Gastroesophageal sphincter (tissue), 3 donors: ENCODE measurements around the gene WDFY3.

Source experiments
- EP300 ChIP-seq: sonication (generic); formaldehyde crosslinking; IDR thresholded peaks from one replicate; pipeline ENCODE4 v1.6.1; 2017; ENCODE audit warnings: antibody characterized with exemption, mild to moderate bottlenecking
- TF ChIP-seq, protein P1 (sequence below), 4 experiments: fragments of 200-600 bp in 2 of 4; fragments of 450-650 bp in 2 of 4; sonication (generic) in 1 of 4; IDR thresholded peaks; one replicate each; pipeline ENCODE4 v1.5.1; 2017 to 2019; ENCODE audit warnings: antibody characterized with exemption in 4 of 4, mild to moderate bottlenecking in 2 of 4, moderate library complexity in 2 of 4

DNA sequence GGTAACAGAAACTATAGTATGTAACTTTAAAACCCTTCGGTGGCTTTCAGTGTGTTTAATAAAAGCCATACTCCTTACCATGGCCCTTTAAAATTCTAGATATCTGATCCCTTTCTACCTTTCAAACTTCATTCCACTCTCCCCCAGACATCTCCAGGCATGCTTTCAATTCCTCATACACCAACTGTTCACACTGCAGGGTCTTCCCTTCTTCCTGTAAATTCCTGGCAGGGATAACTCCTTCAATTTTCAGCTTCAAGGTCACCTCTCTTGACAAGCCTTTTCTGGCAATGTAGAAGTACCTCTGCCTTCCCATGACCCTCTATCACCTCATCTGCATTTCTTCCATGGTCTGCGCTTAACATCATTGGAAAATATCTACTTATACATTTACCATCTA, 60.8 kb downstream of the WDFY3 start:
- TF ChIP-seq, protein P1, sequence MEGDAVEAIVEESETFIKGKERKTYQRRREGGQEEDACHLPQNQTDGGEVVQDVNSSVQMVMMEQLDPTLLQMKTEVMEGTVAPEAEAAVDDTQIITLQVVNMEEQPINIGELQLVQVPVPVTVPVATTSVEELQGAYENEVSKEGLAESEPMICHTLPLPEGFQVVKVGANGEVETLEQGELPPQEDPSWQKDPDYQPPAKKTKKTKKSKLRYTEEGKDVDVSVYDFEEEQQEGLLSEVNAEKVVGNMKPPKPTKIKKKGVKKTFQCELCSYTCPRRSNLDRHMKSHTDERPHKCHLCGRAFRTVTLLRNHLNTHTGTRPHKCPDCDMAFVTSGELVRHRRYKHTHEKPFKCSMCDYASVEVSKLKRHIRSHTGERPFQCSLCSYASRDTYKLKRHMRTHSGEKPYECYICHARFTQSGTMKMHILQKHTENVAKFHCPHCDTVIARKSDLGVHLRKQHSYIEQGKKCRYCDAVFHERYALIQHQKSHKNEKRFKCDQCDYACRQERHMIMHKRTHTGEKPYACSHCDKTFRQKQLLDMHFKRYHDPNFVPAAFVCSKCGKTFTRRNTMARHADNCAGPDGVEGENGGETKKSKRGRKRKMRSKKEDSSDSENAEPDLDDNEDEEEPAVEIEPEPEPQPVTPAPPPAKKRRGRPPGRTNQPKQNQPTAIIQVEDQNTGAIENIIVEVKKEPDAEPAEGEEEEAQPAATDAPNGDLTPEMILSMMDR (IDR thresholded peaks at IDR 0.05), result no peak
- TF ChIP-seq EP300, result no peak
